Anterior cingulate cortex (tissue), 58 donors: Measurements from ENCODE around the gene CAPS2.
"Not testable (repeated sequence)": the region's sequence is repeated elsewhere in the genome, so short reads cannot be mapped to it uniquely, and the experiment has no call there.

Experiments
- DNase-seq, 58 donors: peaks; one replicate each; lab custom pipeline; 2025; lab: John Stamatoyannopoulos, UW

CAPS2 gene

GRCh38 chr12:75329918-75330826 is at the start of gene CAPS2:
Gene CAPS2, minus strand, starts transcription at chr12:75330324. Its CDS starts 3,826 bp downstream, at chr12:75326498.
- peak in 56 of 58 donors; percentile 10 to 87 (median 64) for DNase-seq

GRCh38 chr12:75378354-75378753 is 48.2 kb upstream of the CAPS2 start:
- DNase-seq: peak in 3 of 58 donors; percentile 13 to 60 (median 26)

- no peak for DNase-seq
Measured at GRCh38 chr12:75374971-75375370, 44.8 kb upstream of the CAPS2 start.

- no peak for DNase-seq
Measured at GRCh38 chr12:75366629-75367028, 36.5 kb upstream of the CAPS2 start.

DNA sequence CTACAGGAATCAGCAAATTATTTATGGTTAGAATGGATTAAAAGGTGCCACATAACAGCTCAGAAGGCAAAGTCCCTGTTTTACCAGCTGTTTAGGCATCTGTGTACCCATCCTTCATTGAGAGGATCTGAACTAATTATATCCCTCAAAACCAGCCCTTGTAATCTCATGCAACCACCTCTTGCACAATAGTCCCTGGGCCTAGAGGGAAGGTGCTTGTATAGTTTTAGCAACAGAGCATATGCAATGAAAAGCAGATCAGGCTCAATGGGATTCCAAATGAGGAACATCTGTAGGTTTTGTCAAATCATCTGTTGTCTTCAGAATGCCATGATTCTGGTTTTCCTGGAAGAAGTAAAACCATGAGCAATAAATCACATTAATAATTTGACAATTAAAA is 34.8 kb upstream of the CAPS2 start:
- DNase-seq: no peak

- DNase-seq: no peak
Measured at GRCh38 chr12:75361408-75361807, 31.3 kb upstream of the CAPS2 start.

DNA sequence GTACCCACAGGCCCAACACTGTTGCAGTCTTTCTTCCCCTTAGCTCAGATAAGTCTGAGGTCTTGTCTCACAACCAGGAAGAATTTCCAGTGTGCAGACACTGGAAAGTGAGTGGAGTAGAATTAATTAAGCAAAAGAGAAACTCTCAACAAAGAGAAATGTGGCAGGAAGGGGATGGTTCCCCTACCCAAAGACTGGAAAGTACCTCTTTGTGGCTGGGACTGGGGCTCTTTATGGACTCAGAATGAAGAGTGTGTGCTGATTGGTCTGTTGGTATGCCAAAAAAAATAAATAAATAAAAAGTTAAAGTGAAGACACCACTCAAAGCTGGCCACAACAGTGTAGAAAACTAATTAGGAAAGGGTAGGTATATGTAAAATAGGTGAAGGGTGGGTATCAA is 30.8 kb upstream of the CAPS2 start:
- no peak for DNase-seq

GRCh38 chr12:75354011-75354410 is 23.9 kb upstream of the CAPS2 start:
- DNase-seq: no peak

GRCh38 chr12:75350413-75350812 is 20.3 kb upstream of the CAPS2 start:
- DNase-seq: no peak

DNA sequence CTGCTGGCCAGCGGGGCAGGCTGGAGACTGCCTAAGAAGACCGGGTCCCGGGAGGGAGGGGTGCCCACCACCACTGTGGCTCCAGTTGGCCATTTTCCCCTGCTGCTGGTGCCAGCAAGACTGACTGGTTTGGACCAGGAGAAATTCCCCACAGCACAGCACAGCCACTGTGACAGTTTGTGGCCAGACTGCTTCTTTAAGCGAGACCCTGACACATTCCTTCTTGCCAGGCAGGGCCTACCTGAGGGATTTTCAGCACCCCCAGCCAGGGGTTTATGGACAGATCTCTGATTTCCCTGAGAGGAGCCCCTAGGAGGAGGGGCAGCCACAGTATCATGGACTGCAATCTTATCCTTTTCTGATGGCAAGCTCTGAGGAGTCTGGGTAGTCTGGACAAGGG is 19.8 kb upstream of the CAPS2 start:
- DNase-seq: no peak

GRCh38 chr12:75346215-75346614 is 16.1 kb upstream of the CAPS2 start:
- DNase-seq: not testable (repeated sequence)

DNA sequence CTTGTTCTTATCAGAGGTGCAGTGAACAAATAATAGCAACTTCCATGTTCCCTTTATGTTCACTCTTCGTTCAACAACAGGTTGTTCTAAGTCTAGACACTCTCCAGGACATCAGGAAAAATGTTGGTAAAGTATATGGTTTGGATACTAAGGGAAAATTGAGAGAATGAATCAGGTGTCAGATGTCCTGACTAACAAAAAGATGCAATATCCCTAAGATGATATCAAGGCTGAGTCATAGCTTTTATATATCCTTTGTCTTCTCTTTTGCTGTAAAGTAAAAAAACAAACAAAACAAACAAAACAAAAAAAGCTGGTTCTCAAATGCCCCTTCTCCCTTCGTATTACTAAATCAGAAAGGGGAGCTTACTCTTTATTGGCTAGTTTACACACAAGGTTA is 15.4 kb upstream of the CAPS2 start:
- no peak for DNase-seq

DNA sequence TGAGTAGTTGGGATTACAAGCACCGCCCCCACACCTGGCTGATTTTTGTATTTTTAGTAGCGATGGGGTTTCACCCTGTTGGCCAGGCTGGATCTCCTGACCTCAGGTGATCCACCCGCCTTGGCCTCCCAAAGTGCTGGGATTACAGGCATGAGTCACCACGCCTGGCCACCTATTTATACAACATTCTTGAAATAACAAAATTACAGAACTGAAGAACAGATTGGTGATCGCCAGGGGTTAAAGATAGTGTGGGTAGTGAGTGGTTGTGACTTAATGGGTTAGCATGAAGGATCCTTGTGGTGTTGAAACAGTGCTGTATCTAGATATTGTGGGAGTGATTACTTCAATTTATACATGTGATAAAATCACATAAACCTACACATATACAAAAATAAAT is 11.7 kb upstream of the CAPS2 start:
- DNase-seq: no peak

DNA sequence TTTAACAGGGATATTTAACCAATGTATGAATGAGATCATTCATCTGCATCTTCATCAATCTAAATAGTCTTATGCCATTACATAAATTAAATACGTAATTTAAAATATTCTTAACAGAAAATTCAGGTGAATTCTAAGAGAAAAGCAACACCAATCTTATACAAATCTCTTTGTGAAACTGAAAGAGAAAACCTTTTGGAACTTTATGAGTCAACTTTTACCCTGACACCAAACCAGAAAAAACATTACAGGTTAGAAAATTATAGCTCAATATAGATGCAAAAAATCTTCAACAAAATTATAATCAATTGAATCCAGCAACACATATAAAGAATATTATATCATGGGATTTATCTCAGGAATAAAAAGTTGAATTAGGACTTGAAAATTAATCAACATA is 7.8 kb upstream of the CAPS2 start:
- DNase-seq: no peak

GRCh38 chr12:75334384-75335030 is 4.4 kb upstream of the CAPS2 start, which contains the start of gene GLIPR1L1:
Gene GLIPR1L1, plus strand, starts transcription at chr12:75334670. Its CDS starts 59 bp downstream, at chr12:75334729.
- DNase-seq: peak in 56 of 58 donors; percentile 29 to 90 (median 71)

DNA sequence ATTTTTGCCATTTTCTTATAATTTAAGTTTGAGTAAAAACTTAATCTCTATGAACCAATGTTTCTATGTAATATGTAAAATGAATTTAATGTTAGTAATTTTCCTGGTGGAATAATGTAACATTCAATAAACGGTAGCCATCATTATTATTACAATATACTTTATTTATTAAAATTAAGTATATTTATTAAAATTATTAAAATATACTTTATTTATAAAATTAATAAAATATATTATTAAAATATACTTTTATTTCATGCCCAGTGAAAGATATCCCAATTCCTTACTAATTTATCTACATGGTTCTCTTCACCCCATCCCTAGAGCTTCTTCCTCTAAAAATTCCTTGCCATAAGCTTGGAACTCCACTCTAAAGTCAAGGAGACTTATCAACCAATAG is 2.5 kb downstream of the CAPS2 start:
- no peak for DNase-seq

- no peak for DNase-seq
Measured at GRCh38 chr12:75323663-75324062, 6.5 kb downstream of the CAPS2 start.

DNA sequence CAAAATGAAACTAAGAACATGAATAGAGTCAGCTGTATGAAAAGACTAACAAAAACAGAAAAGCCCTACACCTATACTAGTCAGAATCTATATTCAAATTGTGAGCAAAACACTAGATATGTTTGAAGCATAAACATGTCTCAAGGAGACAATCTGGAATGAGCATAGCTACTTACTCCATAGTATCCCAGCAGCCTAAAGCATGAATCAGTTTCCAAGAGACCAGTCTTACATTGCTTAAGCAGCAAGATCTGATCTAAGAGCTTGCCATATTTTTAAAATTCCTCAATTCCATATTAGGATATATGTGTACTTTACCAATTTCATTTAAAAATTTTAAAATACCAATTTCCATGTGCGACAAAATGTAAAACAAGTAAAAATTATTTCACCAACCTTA is 7.7 kb downstream of the CAPS2 start:
- DNase-seq: no peak

DNA sequence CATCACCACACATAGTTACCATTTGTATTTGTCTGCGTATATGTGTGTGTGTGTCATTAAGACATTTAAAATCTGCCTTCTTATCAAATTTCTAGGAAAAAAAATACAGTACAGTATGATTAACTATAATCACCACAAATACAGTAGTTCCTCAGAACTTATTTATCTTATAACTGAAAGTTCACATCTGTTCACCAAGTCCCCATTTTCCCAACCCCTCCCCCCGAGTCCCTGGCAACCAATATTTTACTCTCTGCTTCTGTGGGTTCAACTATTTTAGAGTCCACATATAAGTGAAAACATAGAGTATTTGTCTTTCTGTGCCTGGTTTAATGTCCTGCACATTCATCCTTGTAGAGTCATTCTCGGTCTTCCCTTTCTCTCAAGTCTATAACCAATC is 12.3 kb downstream of the CAPS2 start:
- no peak for DNase-seq

GRCh38 chr12:75315518-75315917 is 14.6 kb downstream of the CAPS2 start:
- DNase-seq: no peak

GRCh38 chr12:75311369-75311768 is 18.8 kb downstream of the CAPS2 start:
- DNase-seq: no peak

DNA sequence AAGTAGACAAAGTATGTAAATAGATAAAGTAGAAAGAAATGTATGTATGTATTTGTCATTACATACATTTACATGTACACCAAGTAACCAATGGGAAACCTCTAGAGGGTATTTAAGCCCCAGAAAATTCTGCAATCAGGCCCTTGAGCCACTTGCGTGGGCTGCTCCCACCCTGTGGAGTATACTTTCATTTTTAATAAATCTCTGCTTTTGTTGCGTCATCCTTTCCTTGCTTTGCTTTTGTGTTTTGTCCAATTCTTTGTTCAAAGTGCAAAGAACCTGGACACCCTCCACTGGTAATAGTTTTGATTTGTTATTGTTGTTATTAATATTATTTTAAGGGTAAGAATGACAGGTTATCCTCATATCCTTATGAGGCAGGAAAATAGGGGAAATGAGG is 21.8 kb downstream of the CAPS2 start:
- DNase-seq: no peak
